ENCODE results near the gene SPIRE2. TPM values are rescaled to one million over a fixed set of nuclear protein-coding genes. Genes with fewer than 3 reads are reported as not detected.
"Not testable (repeated sequence)": the region's sequence is repeated elsewhere in the genome, so short reads cannot be mapped to it uniquely, and the experiment has no call there.

The SPIRE2 gene
- total RNA-seq, 1 donor from 2014 or later = 1.4 TPM

DNA sequence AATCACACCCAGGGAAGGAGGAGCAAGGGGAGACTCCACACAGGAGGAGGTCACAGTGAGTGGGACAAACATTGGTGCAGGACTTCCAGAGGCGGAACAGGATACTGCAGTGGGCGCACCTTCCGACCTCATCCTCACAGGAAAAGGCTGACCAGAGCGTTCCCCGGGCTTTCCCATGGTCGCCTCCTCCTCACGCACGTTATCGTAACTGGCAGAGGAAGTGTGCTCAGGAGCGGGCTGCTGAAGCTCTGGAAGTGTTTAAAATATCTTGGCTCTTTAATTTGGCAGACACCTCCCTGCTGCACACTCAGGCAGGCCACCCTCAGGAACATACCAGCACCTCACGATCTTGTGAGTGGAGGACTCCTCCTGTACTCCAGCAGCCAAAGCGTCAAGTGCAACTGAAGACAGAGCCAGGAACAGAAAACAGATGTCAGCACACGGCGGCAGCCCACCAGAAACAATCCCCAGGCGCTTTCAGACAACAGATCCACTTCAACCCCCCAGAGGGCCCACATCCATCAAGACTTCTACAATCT lies 29.4 kb upstream of the SPIRE2 start:
- Mint-ChIP-seq H3K27ac (ENCODE audit: unreplicated experiment) (no peak overlapping the region), H3K4me1 (ENCODE audit: low read depth) (no peaks in the 10 kb centered on the region)

DNA sequence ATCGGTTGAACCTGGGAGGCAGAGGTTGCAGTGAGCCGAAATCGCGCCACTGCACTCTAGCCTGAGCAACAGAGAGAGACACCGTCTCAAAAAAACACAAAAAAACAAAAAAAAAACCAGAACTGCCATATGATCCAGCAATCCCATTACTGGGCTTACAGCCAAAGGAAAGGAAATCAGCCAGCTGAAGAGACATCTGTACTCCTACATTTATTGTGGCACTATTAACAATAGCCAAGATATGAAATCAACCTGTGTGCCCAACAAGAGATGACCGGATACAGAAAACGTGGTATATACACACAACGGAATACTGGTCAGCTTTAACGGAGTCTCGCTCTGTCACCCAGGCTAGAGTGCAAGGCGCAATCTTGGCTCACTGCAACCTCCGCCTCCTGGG lies 26.5 kb upstream of the SPIRE2 start:
- DNase-seq (ENCODE audit: low spot score) = no peak
- H3K4me1 Mint-ChIP-seq (ENCODE audit: low read depth) = no peaks in the 10 kb centered on the region
- H3K9me3 Mint-ChIP-seq (ENCODE audit: low read depth) = no peaks in the 10 kb centered on the region
- no peaks in the 10 kb centered on the region for H3K27me3 Mint-ChIP-seq (ENCODE audit: low read depth)
- no peak overlapping the region for H3K4me3 Mint-ChIP-seq (ENCODE audit: unreplicated experiment)
- peaks cover 7% of the 10 kb centered on the region for H3K36me3 Mint-ChIP-seq (ENCODE audit: low read depth)
- TF ChIP-seq, protein P1, sequence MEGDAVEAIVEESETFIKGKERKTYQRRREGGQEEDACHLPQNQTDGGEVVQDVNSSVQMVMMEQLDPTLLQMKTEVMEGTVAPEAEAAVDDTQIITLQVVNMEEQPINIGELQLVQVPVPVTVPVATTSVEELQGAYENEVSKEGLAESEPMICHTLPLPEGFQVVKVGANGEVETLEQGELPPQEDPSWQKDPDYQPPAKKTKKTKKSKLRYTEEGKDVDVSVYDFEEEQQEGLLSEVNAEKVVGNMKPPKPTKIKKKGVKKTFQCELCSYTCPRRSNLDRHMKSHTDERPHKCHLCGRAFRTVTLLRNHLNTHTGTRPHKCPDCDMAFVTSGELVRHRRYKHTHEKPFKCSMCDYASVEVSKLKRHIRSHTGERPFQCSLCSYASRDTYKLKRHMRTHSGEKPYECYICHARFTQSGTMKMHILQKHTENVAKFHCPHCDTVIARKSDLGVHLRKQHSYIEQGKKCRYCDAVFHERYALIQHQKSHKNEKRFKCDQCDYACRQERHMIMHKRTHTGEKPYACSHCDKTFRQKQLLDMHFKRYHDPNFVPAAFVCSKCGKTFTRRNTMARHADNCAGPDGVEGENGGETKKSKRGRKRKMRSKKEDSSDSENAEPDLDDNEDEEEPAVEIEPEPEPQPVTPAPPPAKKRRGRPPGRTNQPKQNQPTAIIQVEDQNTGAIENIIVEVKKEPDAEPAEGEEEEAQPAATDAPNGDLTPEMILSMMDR (IDR thresholded peaks at IDR 0.05) = no peak
- no peak overlapping the region for H3K27ac Mint-ChIP-seq (ENCODE audit: unreplicated experiment)

More for the DNA sequence above, 29.4 kb upstream of the SPIRE2 start:
- TF ChIP-seq, protein P1 (IDR thresholded peaks at IDR 0.05) = no peak
- H3K4me3 Mint-ChIP-seq (ENCODE audit: unreplicated experiment) = no peak overlapping the region
- H3K9me3 Mint-ChIP-seq (ENCODE audit: low read depth) = no peaks in the 10 kb centered on the region
- no peak for DNase-seq (ENCODE audit: low spot score)
- peaks cover 4% of the 10 kb centered on the region for H3K36me3 Mint-ChIP-seq (ENCODE audit: low read depth)
- H3K27me3 Mint-ChIP-seq (ENCODE audit: low read depth) = no peaks in the 10 kb centered on the region

DNA sequence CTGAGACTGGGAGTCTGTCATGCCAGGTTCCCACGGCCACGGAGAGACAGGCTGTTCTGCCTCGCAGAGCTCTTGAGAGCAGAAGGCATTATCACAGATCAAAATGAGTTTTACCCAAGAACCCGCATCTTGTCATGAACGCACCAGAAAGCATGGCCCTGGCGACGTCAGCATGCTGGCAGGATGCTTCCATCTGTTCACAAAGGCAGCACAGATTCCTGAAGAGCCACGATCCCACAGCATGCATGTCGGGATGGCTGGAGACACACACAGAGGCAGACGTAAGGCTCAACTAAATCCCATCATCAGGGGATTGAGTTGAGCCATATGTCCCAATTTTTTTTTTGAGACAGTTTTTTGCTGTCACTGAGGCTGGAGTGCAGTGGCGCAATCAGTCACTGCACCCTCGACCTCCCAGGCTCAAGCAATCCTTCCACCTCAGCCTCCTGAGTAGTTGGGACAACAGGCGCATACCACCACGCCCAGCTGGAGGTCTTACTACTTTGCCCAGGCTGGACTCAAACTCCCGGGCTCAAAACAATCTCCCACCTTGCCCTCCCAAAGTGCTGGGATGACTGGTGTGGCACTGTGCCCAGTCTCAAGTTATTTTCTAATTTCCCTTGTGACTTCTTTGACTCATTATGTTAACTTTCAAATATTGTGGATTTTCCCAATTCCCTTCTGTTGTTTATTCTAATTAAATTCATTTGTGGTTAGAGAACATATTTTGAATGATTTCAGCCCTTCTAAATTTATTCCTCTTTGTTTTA lies 23.0 kb upstream of the SPIRE2 start:
- TF ChIP-seq, protein P1 (IDR thresholded peaks at IDR 0.05) = no peak
- Mint-ChIP-seq H3K36me3 (ENCODE audit: low read depth) (peaks cover 6% of the 10 kb centered on the region), H3K27me3 (ENCODE audit: low read depth) (no peaks in the 10 kb centered on the region), H3K27ac (ENCODE audit: unreplicated experiment) (no peak overlapping the region), H3K9me3 (ENCODE audit: low read depth) (no peaks in the 10 kb centered on the region), H3K4me1 (ENCODE audit: low read depth) (no peaks in the 10 kb centered on the region), H3K4me3 (ENCODE audit: unreplicated experiment) (no peak overlapping the region)
- DNase-seq (ENCODE audit: low spot score) = no peak

DNA sequence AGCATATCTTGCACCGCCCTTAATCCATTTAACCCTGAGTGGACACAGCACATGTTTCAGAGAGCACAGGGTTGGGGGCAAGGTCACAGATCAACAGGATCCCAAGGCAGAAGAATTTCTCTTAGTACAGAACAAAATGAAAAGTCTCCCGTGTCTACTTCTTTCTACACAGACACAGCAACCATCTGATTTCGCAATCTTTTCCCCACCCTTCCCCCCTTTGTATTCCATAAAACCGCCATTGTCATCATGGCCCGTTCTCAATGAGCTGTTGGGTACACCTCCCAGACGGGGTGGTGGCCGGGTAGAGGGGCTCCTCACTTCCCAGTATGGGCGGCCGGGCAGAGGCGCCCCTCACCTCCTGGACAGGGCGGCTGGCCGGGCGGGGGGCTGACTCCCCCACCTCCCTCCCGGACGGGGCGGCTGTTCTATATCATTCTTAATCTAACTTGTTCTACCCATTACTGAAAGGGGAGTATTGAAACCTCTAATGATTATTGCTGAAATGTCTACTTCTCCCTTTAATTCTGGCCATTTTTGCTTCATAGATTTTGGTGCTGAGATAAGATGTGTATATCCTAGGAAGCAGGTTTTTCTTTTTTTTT lies 21.6 kb upstream of the SPIRE2 start:
- not testable (repeated sequence) for H3K36me3 Mint-ChIP-seq (ENCODE audit: low read depth); H3K9me3 Mint-ChIP-seq (ENCODE audit: low read depth); H3K27me3 Mint-ChIP-seq (ENCODE audit: low read depth); H3K27ac Mint-ChIP-seq (ENCODE audit: unreplicated experiment); H3K4me1 Mint-ChIP-seq (ENCODE audit: low read depth); H3K4me3 Mint-ChIP-seq (ENCODE audit: unreplicated experiment); DNase-seq (ENCODE audit: low spot score)

DNA sequence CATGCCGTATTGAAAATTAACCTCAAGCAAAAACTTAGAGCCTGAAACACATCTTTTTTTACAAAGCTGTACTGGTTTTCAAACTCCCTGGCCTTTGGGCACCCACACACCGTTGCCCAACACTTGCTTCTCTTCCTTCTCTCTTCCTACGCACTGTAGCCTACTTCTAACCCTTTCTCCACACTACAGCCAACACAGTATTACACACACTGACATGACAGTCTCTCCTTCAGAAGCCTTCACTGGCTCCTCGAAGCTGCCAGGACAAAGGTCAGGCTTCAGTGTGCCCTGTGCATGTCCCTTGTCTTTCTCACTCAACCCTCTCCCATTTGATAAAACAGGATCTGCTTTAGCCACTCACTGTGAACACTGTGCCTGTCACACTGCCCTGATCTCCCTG lies 19.8 kb upstream of the SPIRE2 start:
- H3K4me3 Mint-ChIP-seq (ENCODE audit: unreplicated experiment) = no peak overlapping the region
- H3K4me1 Mint-ChIP-seq (ENCODE audit: low read depth) = no peaks in the 10 kb centered on the region
- DNase-seq (ENCODE audit: low spot score) = no peak
- no peak overlapping the region for H3K27ac Mint-ChIP-seq (ENCODE audit: unreplicated experiment)
- no peaks in the 10 kb centered on the region for H3K27me3 Mint-ChIP-seq (ENCODE audit: low read depth)
- peaks cover 6% of the 10 kb centered on the region for H3K36me3 Mint-ChIP-seq (ENCODE audit: low read depth)
- H3K9me3 Mint-ChIP-seq (ENCODE audit: low read depth) = no peaks in the 10 kb centered on the region
- TF ChIP-seq, protein P1 (IDR thresholded peaks at IDR 0.05) = no peak

Data from chondrocyte (in vitro differentiated cells).